HepG2 (cell line): ENCODE measurements around the gene IRF2BPL.

Experiments
- MAX ChIP-seq: IDR thresholded peaks from 2 replicates; pipeline ENCODE4 v1.6.1; 2012; ENCODE audit warnings: inconsistent platforms
- RXRA ChIP-seq: sonication (generic); formaldehyde crosslinking; IDR thresholded peaks from 2 replicates; pipeline ENCODE4 v1.5.1; 2020; ENCODE audit warnings: missing genetic modification reagents
- ZNF207 ChIP-seq: fragments of 450-650 bp; IDR thresholded peaks from 2 replicates; pipeline ENCODE4 v1.6.1; 2016; ENCODE audit warnings: antibody characterized with exemption, borderline replicate concordance

- TF ChIP-seq ZNF207: no peak
- TF ChIP-seq MAX: no peak
- no peak for TF ChIP-seq RXRA (CRISPR knock-in tag)
Observed at GRCh38 chr14:77055306-77055705, 26.8 kb upstream of the IRF2BPL start.
